Measurements from ENCODE around the gene C2.

- TF ChIP-seq, protein P1, sequence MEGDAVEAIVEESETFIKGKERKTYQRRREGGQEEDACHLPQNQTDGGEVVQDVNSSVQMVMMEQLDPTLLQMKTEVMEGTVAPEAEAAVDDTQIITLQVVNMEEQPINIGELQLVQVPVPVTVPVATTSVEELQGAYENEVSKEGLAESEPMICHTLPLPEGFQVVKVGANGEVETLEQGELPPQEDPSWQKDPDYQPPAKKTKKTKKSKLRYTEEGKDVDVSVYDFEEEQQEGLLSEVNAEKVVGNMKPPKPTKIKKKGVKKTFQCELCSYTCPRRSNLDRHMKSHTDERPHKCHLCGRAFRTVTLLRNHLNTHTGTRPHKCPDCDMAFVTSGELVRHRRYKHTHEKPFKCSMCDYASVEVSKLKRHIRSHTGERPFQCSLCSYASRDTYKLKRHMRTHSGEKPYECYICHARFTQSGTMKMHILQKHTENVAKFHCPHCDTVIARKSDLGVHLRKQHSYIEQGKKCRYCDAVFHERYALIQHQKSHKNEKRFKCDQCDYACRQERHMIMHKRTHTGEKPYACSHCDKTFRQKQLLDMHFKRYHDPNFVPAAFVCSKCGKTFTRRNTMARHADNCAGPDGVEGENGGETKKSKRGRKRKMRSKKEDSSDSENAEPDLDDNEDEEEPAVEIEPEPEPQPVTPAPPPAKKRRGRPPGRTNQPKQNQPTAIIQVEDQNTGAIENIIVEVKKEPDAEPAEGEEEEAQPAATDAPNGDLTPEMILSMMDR (IDR thresholded peaks at IDR 0.05), result no peak
- TF ChIP-seq POLR2A (IDR thresholded peaks at IDR 0.05), result no peak
Measured at GRCh38 chr6:31899215-31899614, 28.3 kb upstream of the C2 start.

All from vagina (tissue), 2 donors.